Left lobe of liver (tissue), 2 donors: ENCODE data around the gene COL5A2. TPM values are rescaled to one million over a fixed set of nuclear protein-coding genes. Genes with fewer than 3 reads are reported as not detected.
A peak's percentile ranks its signal among the peaks of the same experiment; 100 is the strongest.

Source experiments
- ATAC-seq: fragments of 200-7000 bp; cut with Tn5 transposase; one replicate; pipeline ENCODE4 v1.9.1; 2020; ENCODE audit warnings: mild to moderate bottlenecking, moderate library complexity
- DNase-seq: peaks from one replicate; pipeline ENCODE4 v3.0.0-alpha.2; 2020; ENCODE audit warnings: low spot score
- total RNA-seq: library from RNA; stranded (reverse); gene quantifications from one replicate; pipeline ENCODE4 v1.2.1, GENCODE V29; 2021
- donor health status: DM: no; HTN: no; CAD: no; lungs with moderate emphysema.
- donor health status: DM: no; HTN: yes; CAD: no.

The COL5A2 gene
- total RNA-seq = 6.1 TPM

GRCh38 chr2:189179570-189179950, at the start of gene COL5A2:
COL5A2 (minus strand) TSS chr2:189179761; CDS start chr2:189179604, 157 bp downstream.
- DNase-seq = peak; percentile 45
- peak; percentile 81 for ATAC-seq

- ATAC-seq = no peak
- no peak for DNase-seq
Observed at GRCh38 chr2:189226017-189226416, 46.5 kb upstream of the COL5A2 start.

- DNase-seq = no peak
- no peak for ATAC-seq
Observed at GRCh38 chr2:189225032-189225431, 45.5 kb upstream of the COL5A2 start.

- no peak for ATAC-seq
Observed at GRCh38 chr2:189222468-189223105, 43.0 kb upstream of the COL5A2 start.

GRCh38 chr2:189221811-189222467, 42.4 kb upstream of the COL5A2 start:
- DNase-seq (no peak), ATAC-seq (no peak)

More at GRCh38 chr2:189222468-189223105, 43.0 kb upstream of the COL5A2 start:
- no peak for DNase-seq

- DNase-seq (no peak), ATAC-seq (no peak)
Observed at GRCh38 chr2:189218236-189218635, 38.7 kb upstream of the COL5A2 start.

- DNase-seq (no peak), ATAC-seq (no peak)
Observed at GRCh38 chr2:189217541-189217940, 38.0 kb upstream of the COL5A2 start.

- no peak for ATAC-seq
- DNase-seq = no peak
Observed at GRCh38 chr2:189217051-189217450, 37.5 kb upstream of the COL5A2 start.

- DNase-seq (no peak), ATAC-seq (no peak)
Observed at GRCh38 chr2:189214484-189214883, 34.9 kb upstream of the COL5A2 start.

GRCh38 chr2:189213250-189213649, 33.7 kb upstream of the COL5A2 start:
- ATAC-seq (no peak), DNase-seq (no peak)

GRCh38 chr2:189210250-189211087, 30.9 kb upstream of the COL5A2 start:
- ATAC-seq = peak; percentile 90
- no peak for DNase-seq

GRCh38 chr2:189208254-189208653, 28.7 kb upstream of the COL5A2 start:
- no peak for ATAC-seq
- no peak for DNase-seq

GRCh38 chr2:189204322-189204941, 24.9 kb upstream of the COL5A2 start:
- no peak for ATAC-seq
- DNase-seq = no peak

- DNase-seq = no peak
- ATAC-seq = no peak
Observed at GRCh38 chr2:189203177-189203799, 23.7 kb upstream of the COL5A2 start.

- DNase-seq = no peak
Observed at GRCh38 chr2:189199797-189200196, 20.2 kb upstream of the COL5A2 start.

GRCh38 chr2:189192766-189193165, 13.2 kb upstream of the COL5A2 start:
- ATAC-seq = no peak
- no peak for DNase-seq

More at GRCh38 chr2:189199797-189200196, 20.2 kb upstream of the COL5A2 start:
- no peak for ATAC-seq

- ATAC-seq (no peak), DNase-seq (no peak)
Observed at GRCh38 chr2:189191766-189192165, 12.2 kb upstream of the COL5A2 start.

- DNase-seq (no peak), ATAC-seq (no peak)
Observed at GRCh38 chr2:189190685-189191084, 11.1 kb upstream of the COL5A2 start.

- no peak for ATAC-seq
- DNase-seq = no peak
Observed at GRCh38 chr2:189188115-189188805, 8.7 kb upstream of the COL5A2 start.

- ATAC-seq (no peak), DNase-seq (no peak)
Observed at GRCh38 chr2:189183170-189183569, 3.6 kb upstream of the COL5A2 start.
